HG02884 (cell line): ENCODE data around the gene KIF21B.

Experiments
- ATAC-seq: cut with Tn5 transposase; IDR thresholded peaks from one replicate; pipeline ENCODE4 v1.9.1; 2021; ENCODE audit warnings: mild to moderate bottlenecking, moderate library complexity; ENCODE audit not compliant: unreplicated experiment

Gene KIF21B

DNA sequence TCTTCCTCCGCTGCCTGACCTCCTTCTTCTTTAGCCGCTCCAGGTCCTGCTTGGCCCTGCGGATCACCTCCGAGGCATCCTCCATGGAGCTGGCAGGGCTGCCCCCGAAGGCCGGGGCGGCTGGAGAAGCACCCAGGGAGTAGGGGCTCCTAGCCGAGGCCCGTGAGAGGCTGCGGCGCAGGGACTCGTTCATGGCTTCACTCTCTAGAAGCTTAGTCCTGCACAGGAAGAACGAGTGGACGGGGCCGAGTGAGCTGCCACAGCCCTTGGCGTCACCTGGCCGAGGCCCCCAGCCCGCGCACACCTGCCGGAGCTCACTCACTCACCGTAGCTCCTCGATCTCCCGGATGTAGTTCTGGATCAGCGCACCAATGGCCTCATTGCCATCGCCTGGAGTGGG, 23.1 kb downstream of the KIF21B start:
- ATAC-seq: no peak

DNA sequence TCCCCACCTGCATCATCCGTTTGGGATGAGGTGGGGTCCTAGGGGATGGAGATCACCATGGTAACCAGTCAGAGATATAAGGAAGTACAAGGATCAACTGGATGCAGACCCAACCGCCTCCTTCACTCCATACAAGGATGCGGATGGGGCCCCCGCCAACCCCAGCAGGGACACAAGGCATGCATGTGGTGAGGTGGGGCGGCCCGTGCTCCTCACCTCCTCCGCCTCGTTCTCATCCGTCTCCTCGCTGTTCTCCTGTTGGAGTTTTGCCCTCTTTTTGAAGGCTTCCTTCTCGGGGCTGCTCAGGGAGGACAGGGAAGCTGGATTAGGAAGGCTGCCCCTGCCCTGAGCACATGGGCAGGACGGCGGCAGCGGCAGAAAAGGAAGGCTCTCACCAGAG, 23.8 kb downstream of the KIF21B start:
- ATAC-seq: no peak

DNA sequence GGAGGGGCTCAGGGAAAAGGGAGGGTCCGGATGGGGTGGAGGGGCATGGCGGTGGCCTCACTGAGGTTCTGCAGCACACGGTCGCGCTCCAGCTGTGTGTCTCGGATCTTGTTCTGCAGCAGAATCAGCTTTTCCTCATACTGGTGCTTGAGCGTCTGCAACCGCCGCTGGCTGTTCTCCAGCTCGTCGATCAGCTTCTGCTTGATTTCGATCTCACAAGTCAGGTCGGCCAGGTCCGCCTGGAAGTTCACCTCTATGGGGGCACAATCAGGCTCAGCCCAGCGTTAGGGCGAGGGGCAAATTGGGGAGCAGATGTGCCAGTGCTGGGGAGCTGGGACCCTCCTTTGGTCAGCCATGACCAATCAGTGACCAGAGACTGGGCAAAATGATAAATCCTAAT, 25.2 kb downstream of the KIF21B start:
- ATAC-seq: no peak

DNA sequence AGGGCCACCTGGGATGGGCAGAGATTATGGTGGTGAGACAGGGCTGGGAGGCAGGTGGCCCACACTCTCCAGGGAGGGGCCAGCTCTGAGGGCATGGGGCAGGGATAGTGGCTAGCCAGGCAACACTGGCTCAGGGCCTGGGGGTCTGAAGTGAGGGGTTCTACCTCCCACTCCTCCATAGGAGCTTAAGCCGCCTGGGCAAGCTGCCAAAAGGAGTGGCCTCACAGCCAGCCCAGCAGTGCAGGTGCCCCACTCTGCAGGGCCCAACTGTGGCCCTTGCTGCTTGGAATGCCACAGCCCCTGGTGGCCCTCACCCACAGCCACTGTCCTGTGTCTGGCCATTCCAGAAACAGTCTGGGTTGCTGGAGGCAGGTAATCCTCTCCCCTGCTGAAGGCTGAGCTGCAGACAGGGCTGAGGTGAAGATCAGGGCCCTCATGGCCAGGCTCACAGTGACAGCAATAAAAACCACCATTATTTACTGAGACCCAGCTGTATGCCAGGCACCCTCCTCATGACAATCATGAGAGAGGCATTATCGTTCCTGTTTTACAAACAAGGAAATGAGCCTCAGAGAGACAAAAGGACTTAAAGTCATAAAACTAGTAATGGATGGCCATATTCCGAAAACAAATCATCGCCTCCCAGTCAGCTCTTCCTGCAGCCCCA, 31.0 kb downstream of the KIF21B start:
- no peak for ATAC-seq

DNA sequence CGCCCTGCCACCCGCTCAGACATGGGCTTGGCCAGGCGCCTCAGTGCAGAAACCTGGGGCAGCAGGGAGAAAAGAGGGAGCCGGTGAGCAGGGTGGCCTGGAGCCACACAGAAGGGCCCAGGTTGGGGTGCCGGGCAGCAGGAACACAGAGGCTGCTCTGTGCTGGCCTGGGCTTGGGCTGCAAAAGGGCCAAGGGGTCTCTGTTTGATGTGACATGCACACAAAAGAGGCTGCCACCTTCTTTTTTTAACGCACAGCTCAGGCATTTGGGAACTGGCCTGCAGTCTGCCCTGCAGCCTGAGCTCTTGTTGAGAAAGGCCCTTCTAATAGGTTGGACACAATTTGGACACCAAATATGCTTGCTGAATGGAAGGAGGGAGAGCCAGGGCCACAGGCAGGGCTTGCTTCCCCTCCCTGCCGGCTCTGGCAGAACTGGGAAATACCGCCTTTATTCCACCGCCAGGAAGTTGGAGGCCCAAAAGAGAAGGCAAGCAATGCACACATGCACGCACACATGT, 32.4 kb downstream of the KIF21B start:
- no peak for ATAC-seq

DNA sequence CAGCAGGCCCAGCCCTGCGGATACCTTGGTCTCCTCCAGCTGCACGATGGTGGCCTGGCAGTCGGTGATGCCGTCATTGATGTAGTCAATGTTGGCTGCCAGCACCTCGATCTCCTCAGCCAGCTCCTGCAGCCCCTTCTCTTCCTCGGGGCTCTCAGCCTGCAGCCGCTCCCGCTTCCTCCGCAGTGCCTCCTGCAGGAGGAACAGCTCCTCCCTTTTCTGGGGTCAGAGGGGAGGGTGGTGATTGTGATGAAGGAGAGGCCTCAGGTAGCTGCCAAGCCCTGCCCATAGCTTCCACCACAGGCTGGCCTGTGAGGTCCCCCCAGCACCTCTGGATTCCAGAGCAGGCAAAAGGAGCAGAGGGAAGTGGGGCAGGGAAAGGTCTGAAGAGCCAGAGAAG, 33.4 kb downstream of the KIF21B start:
- ATAC-seq: no peak

DNA sequence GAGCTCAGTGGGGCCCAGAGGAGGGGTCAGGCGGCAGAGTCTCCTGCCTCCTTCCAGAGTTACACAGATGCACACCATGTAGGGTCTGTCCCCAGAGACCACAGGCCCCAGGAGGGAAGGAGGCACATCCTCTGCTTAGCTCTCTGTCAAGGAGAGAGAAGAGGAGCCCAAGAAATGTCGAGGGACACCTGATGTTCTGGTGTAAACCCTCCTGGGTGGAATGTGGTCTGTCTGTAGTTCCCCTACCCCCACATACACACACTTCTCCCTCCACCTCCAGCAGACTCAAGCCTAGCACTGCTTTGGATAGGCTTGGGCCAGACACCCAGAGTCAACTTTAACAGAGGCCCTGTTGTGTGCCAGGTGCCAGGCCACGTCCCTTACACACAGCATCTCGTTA, 34.2 kb downstream of the KIF21B start:
- ATAC-seq: no peak

DNA sequence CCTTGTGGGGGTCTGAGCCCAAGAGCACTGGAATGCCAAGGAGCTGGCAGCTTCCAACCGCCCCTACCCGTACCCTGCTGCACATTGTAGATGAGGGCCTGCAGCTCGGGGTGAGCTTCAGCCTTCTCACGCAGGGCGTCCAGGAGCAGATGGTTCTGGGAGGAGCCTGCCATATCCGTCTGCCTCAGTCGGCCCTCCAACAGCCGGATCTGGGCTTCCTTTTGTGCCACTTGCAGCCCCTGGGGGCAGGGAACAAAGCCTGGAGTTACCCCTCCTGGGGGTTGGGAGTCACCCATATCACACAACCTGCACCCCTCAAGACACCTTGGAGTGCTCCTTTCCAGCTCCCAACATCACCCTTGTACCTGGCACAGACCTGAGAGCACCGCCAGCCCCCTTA, 34.8 kb downstream of the KIF21B start:
- no peak for ATAC-seq

DNA sequence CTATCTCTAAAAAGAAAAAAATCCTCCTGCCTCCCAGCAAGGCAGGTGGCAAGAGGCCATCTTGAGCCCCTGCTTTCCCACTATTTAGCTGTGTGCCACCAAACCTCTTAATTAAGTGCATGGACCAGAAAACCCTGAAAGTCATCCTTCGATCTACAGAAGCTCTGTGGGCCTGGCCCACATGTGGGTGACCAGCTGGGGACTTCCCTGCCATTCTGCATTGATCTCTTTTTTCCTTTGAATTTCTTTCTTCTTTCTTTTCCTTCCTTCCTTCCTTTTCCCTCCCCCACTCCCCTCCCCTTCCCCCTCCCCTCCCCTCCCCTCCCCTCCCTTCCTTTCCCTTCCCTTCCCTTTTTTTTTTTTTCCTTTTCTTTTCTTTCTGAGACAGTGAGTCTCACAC, 38.0 kb downstream of the KIF21B start:
- no peak for ATAC-seq

DNA sequence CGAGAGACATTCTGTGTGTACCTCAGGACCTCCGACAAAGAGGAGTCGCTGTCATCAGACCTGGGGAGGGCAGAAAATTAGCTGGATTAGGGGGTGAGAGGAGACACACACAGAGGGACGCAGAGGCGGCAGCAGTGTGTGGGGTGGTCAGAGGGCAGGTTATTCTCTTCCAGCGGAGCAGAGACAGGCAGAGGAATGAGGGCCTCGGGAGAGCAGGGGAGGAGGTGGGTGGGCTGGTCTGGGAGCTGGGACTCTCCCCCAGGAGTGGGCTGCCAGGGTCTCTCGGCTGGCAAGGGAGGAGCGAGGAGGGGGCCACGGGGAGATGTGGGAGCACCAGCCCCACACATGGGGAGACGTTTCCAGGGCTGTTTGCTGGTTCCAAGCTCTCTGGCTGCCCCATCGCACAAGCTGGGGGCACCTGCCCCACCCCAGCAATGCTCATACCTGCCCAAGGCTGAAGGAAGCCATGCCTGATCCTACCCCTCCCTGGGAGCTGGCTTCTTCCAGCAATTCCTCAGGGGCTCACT, 40.4 kb downstream of the KIF21B start:
- ATAC-seq: no peak

DNA sequence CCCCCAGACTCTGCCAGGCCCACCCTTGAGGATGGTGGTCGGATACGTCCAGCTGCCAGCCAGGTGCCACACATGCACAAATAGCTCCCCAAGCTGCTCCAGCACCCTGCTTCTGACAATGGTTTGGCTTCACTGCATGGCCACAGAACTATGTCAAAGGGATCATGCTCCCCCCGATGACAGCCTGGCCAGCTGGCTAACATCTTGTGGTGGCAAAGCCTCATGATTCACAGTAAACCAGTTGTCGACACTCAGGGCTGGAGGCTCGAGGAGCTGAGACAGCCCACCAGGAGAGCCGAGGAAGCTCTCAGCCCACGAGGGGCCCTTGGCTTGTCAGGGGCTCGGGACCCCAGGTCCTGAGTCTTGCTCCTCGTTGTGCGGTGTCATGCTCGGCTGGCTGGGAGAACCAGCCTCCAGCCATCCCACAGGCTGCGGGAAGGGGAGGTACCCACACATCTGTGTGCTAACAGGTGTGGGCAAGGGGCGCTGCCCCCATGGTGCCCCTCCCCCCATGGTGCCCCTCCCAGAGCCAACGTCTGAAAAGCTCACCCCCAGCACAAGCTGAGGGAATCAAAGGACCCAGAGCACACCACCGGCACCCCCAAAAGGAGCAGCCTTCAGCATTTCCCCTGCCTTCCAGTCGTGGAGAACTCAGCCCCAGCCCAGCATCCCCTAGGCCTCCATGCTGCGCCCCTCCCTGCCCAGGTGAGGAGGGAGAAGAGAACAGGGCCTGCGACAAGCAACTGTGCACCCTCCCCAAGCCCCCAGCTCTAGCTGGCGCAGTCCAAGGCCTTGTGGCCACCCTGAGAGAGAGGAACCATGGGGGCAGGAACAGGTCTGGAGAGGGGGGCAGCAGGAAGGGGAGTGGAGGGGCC, 41.2 kb downstream of the KIF21B start:
- ATAC-seq: no peak

DNA sequence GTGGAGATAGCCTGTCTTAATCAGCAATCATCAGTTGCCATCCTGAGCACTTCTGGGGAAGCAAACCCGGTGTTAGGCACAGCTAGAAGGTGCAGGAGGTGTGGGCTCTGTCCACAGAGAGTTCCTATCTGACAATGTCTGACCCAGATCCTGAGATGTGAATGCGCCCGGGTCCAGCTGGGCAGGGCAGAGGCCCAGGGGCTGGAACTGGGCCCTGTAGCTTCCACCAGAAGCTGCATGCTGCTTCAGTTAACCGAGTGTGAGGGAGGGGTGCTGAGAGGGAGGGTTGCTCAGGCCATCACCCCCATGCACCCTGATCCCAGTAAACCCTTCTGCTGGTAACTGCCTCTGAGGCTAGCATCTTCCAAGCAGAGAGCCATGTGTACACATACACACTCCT, 42.2 kb downstream of the KIF21B start:
- ATAC-seq: no peak

DNA sequence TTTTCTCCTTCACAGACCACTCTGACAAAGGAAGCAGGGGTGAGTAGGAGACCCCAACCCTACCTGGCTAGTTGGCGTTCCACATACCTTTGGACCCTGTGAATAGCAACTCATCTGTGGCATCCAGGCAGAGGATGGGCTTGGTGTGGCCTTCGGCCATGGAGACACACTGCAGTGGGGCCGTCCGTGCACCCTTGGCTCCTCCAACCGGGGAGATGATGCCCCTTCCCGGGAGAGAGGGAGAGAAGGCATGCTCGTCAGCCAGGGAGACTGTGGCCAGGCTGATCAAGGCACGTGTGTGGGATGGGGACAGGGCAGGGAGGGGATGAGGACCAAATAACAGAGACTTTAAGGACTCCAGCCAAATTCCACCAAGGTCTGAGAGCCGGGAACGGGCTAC, 42.6 kb downstream of the KIF21B start:
- ATAC-seq: no peak

DNA sequence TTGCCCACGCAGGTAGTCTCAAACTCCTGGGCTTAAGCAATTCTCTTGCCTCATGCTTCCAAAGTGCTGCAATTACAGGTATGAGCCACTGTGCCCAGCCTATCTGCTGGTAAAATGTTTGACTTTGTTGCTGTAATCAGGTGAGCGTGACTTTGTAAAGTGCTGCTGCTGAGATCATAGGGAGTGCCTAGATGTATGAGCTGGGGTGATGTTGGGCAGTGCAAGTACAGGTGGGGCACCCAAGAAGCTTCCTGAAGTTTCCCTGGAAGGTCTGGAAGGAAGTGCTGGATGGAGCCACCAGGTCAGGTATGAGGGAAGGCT, 43.1 kb downstream of the KIF21B start:
- no peak for ATAC-seq

DNA sequence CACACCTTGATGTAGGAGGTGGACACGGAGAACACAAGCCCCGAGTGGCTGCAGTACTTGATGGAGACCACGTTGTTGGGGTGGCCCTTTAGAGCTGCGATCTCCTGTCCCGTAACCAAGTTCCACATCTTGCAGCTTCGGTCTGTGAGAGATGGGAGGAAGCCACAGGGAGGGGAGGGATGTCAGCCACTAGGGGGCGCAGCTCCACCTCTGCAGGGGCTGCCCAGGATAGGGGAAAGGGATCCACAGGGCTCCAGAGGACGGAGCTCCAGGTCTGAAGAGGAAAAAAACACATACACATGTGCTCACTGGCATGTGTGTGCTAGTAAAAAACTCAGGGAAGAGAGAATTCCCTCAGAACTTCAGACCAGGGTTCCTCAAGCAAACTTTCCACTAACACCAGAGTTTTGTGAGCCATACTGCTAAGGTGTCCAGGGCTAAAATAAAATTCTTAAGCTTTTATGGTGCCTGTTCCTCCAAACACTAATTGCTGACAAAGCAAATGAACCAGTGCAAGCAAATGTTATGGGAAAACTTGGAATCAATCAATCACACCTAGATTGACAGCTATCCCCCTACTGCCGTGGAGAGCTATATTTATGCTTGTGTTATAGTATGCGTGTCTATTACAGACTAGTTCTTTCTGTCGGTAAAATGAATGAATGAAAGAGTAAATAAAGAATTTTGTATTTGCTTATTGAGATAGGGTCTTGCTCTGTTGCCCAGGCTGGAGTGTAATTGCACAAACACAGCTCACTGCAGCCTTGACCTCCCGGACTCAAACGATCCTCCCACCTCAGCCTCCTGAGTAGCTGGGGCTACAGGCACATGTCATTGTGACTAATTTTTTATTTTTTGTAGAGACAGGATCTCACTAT, 43.7 kb downstream of the KIF21B start:
- no peak for ATAC-seq

DNA sequence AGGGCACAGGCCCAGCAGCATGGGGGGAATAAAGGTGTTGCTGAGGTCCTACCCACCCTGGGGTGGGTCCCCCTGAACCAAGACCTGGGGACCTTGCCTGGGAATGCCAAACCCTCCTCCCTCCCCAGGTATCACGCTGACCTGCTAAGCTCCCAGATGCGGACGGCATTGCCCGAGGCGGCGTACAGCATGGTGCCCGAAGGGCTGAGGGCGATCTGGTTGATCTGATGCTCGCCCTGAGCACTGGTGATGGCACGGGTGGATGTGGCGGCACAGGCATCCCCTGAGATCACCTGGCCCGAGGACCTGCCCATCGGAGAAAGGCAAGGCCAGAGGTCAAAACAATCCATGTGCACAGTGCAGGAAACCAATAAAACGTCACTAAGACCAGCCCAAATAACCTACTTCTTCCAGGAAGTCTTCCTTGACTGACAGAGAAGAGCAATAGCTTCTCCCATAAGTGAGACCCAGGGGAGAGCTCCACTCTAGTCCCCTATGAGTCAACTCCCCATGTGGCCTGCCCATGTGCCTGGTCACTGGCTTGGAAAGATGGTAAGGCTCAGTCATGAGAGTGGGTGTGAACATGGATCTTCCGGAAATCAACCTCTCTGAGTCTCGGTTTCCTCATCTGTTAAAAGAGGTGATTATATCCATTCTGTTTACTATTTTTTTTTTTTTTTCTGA, 46.3 kb downstream of the KIF21B start:
- ATAC-seq: no peak

DNA sequence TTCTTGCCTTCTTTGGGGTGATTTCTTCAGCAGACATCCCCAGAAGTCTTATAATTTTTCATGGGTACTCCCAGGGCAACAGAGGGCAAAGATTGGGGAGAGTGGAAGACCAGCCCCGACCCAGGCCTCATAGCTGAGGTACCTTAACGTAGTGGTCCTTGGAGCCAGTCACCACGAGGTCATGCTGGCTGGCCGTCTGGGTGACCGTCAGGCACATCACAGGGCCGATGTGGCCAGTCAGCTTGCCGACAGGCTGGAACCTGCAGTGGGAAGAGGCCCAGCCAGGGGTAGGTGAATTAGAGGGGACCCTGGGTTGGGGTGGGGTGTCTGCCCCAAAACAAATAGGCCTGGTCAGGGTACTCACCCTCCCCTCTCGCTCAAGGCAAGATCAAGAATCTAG, 46.9 kb downstream of the KIF21B start:
- ATAC-seq: no peak

DNA sequence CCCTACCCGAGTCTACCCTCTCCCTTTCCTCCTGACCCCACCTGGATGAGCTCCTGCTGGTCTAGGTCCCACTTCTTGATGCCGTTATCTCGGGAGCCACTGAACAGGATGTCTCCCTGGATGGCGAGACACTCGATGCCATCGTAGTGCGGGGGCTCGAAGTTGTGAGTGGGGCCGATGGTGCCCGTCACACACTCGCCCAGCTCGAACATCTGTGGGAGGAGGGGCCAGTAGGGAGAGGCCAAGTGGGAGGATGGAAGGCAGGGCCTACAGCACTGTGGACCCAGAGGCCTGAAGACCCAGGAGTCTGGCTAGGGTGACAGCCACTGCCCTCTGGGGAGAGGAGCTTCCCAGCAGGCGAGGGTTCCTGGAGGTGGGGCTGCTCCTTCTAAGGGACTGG, 48.1 kb downstream of the KIF21B start:
- ATAC-seq: no peak

DNA sequence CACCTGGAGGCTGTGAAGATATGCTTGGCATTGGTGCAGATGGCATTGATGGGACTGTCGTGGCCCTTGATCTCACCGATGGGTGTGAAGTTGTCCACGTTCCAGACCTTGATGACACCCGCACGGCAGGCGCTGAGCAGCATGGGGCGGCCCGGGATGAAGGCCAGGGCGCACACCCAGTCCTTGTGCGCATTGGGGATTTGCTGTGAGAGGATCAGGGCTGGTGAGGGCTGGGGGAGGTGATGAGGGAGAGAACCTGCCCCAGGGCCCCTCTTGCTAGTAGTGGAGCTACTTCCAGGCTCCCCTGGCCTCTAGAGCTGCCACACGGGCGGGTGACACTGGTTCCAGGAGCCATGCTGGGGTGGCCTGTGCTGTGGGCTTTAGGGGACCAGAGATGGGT, 48.8 kb downstream of the KIF21B start:
- no peak for ATAC-seq

DNA sequence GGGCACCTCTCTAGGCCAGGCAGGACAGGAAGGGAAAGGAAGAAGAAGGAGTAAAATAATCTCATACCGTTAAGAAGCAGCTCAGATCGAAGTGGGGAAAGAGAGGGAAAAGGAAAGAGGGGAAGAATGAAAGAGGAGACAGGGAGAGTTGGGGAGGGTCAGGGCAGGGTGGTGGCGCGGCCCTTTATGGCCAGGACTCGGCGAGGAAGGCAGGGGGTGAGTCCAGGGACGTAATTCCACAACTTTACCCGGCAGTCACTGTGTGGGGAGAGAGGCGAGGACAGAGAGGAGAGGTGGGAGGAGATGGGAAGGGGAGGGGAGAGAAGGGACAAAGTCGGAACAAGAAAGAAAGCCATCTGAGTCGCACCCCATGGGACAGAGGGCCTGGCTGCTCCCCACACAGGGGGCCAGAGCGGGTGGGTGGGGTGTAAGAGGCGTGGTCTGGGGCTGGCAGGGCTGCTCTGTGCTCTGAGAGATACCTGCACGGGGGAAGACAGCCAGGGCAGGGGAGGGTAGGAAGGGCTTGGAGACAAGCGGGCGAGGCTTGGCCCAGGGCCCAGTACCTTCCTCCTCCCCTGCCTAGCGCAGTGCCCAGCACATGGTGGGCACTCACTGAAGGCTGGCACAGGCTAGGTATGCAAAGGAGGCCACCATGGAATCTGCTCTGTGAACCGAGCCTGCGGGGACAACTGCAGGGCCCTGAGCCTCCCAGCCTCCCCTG, 49.4 kb downstream of the KIF21B start:
- no peak for ATAC-seq
